Measurements from ENCODE around the gene ELOB.

The ELOB gene

DNA sequence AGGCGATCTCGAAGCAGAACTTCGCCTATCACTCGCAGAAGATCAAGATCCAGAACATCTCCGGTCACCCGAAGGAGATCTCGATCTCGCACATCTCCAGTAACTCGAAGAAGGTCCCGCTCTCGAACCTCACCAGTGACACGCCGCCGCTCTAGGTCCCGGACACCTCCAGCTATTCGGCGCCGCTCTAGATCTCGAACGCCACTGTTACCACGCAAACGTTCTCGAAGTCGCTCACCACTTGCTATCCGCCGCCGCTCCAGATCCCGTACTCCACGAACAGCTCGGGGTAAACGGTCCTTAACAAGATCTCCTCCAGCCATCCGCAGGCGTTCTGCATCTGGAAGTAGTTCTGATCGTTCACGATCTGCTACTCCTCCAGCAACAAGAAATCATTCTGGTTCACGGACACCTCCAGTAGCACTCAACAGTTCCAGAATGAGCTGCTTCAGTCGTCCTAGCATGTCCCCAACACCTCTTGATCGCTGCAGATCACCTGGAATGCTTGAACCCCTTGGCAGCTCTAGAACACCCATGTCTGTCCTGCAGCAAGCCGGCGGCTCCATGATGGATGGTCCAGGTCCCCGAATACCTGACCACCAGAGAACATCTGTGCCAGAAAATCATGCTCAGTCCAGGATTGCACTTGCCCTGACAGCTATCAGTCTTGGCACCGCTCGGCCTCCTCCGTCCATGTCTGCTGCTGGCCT, 10.5 kb downstream of the ELOB start:
- DNase-seq, result no peak

- DNase-seq, result no peak
Measured at GRCh38 chr16:2765462-2766404, 11.3 kb downstream of the ELOB start.

DNA sequence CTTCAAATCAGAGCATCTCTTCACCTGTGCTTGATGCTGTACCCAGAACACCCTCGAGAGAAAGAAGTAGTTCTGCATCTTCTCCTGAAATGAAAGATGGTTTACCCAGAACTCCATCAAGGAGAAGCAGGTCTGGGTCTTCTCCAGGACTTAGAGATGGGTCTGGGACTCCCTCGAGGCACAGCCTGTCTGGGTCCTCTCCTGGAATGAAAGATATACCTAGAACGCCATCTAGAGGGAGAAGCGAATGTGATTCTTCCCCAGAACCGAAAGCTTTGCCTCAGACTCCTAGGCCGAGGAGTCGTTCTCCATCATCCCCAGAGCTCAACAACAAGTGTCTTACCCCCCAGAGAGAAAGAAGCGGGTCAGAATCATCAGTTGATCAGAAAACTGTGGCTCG, 12.4 kb downstream of the ELOB start:
- no peak for DNase-seq

DNA sequence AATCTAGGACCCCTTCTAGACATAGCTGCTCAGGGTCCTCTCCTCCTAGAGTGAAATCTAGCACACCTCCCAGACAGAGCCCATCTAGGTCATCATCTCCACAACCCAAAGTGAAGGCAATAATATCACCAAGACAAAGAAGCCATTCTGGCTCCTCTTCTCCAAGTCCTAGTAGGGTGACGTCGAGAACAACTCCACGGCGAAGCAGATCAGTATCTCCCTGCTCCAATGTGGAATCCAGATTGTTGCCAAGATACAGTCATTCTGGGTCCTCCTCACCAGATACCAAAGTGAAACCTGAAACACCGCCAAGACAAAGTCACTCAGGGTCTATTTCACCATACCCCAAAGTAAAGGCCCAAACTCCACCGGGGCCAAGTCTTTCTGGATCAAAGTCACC, 13.9 kb downstream of the ELOB start:
- DNase-seq, result no peak

GRCh38 chr16:2762711-2763110, 14.4 kb downstream of the ELOB start:
- no peak for DNase-seq

- DNase-seq, result no peak
Measured at GRCh38 chr16:2761886-2762583, 15.0 kb downstream of the ELOB start.

DNA sequence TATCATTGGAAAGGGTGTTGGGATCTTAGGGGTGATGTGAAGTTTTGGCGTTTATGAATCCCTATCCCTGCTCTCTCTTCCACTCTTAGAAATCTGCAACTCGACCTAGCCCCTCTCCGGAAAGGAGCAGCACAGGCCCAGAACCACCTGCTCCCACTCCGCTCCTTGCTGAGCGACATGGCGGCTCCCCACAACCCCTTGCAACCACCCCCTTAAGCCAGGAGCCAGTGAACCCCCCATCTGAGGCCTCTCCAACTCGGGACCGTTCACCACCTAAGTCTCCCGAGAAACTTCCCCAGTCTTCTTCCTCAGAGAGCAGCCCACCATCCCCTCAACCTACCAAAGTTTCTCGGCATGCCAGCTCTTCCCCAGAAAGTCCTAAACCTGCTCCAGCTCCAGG, 15.6 kb downstream of the ELOB start:
- DNase-seq, result no peak

DNA sequence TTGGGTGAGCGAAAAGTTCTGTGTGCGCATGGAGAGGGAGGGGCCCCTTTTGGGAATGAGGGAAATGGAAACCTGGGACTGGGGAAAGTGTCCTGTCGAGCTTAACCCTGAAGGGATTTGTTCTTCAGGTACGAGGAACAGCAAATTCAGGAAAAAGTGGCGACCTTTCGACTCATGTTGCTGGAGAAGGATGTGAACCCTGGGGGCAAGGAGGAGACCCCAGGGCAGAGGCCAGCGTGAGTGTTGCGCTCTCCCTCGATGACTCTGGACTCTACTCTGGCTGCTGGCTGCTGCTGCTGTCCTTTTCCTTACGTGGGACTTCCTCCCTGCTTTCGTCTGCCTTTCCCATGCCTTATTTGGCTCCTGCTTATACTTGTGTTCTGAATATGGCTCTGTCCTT, 19.7 kb downstream of the ELOB start:
- DNase-seq, result no peak

DNA sequence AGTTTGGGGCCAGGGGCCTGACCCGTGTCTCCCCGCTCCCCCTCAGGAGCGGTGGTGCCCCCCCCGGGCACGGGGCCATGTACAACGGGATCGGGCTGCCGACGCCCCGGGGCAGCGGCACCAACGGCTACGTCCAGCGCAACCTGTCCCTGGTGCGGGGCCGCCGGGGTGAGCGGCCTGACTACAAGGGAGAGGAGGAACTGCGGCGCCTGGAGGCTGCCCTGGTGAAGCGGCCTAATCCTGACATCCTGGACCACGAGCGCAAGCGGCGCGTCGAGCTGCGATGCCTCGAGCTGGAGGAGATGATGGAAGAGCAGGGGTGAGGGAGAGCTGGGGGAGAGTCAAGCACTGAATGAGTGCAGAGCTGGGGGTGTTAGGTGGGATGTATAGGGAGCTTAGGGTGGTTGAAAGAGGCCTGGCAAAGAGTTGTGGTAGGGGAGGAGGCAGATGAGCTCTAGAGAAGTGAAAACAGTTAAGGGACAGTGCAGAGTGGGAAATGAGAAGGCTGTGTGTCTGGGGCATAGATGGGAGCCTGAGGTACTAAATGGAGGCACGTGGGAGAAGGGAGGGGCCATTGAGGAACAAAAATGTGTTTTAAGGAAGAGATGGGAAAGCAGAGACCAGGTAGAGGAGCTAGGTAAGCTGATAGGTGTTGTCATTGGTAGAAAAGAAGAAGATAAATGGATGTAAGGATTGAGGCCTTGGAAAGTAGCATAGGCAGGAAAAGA, 20.6 kb downstream of the ELOB start:
- DNase-seq, result no peak

GRCh38 chr16:2755158-2755557, 21.9 kb downstream of the ELOB start:
- DNase-seq, result no peak

- DNase-seq, result peak; percentile 26 to 30
Measured at GRCh38 chr16:2753733-2754020, 23.4 kb downstream of the ELOB start.

DNA sequence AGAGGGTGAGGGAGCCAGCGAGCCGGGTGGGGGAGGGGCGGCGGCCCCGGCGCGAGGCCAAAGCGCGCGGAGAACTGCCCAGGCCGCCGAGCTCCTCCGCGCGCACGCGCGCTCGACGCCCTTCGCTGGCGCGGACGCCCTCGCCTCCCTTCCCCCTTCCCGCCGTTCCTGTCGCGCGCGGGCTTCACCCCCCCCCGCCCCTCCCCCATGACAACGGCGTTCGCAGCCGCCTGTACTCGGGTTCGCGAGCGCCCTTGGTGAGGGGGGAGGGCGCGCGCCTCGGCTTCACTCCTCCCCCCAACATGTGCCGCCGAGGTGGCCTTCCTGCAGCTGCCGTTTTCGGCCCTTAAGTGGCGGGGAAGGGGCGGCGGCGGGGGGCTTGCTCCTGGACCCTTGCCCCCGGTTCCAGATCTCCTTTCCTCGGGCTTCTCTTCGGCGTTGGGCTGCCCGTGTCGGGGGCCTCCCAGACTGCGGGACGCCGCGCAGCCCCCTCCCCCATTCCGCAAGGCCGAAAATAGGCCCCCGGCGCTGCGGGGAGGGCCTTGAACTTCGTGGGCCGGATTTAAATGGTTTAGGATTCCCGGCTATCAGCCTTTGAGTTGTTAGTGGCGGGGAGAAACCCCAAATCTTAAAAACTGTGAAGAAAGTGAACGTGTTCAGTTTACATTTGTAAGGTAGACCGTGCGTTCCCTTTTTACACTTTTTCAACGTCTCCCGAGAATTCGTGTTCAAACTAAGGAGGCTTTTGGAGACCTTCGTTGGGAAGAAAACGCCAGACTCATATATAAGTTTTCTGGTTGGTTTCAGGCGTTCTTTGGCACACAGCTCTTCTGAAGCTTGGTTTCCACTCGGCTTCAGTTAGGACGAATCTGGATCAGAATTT, 24.0 kb downstream of the ELOB start:
- peak; percentile 72 to 79 for DNase-seq

GRCh38 chr16:2752035-2752849, 24.8 kb downstream of the ELOB start, which contains the start of gene SRRM2:
TSS of gene SRRM2 (plus strand) at chr16:2752638. CDS start at chr16:2756365, 3,727 bp downstream.
- DNase-seq, result peak; percentile 93 to 94

DNA sequence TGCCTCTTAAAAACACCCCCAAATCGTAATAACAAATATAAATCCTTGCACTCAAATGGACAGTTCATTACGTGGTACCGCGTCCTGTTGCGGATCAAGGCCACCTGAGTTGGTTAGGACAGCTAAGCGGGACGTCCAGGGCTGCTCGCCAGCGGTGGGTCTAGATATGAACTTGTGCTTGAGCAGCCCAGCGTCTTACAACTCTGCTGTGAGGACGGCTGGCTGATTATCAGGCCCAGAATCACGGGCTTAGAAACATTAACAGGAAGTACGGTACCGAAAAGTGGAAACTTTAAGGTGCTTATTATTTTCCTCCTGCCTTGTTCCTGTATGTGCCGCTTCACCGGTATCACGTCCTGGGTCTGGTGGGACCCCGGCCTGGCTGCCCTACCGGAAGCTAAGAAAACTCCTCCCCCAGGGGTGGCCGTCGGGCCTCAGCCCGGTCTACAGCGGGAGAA, 25.5 kb downstream of the ELOB start:
- DNase-seq, result no peak

DNA sequence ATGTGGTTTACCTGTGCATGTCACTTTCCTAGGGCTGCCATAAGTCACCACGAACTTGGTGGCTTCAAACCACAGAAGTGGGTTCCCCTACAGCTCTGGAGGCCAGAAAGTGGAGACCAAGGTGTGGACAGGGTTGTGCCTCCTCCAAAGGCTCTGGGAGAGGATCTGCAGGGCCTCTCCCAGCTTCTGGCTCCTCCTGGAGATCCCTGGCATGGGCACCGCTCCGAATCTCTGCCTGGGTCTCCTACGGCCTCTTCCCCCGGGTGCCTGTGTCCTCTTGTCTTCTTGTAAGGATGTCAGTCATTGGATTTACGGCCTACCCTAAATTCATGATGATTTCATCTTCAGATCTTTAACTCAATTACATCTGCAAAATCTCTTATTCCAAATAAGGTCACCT, 27.1 kb downstream of the ELOB start:
- DNase-seq, result no peak

- DNase-seq, result no peak
Measured at GRCh38 chr16:2749476-2749875, 27.6 kb downstream of the ELOB start.

DNA sequence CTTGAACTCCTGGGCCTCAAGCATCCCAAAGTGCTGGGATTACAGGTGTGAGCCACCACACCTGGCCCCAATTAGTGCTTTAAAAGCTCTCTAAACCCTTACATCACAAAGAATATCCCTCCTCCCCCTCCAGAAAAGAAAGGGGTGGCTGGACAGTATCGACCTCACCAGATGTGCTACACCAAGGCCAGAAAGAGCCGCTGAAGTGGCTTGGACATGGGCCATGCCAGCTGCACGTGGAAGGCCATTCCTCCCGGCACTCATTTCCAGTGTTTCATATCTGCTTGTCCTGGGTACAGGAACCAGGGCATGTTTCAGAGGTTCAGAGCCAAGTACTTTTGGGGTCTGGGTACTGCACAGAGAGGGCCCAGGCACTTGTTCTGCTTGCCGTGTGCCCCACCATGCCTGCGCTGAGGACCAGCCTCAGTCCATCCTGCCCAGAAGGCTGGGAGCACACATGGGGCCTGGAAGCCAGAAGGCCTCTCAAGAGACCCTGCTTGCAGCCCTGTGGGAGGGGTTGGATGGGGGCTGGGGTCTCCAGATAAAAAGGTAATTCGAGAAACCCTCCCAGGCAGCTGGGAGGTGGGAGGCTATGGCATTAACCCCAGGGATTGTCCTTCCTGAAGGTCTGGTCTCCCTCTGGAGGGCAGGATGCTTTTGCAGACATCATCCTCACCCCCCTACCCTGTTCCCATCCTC, 28.2 kb downstream of the ELOB start:
- DNase-seq, result no peak

- no peak for DNase-seq
Measured at GRCh38 chr16:2745961-2746360, 31.1 kb downstream of the ELOB start.

- DNase-seq, result no peak
Measured at GRCh38 chr16:2745116-2745890, 31.8 kb downstream of the ELOB start.
